SK-N-MC (cell line): ENCODE measurements around the gene PRR14.

Source experiments
- EZH2 ChIP-seq: fragments of 200-600 bp; sonication (generic); IDR thresholded peaks from one replicate; pipeline ENCODE4 v1.6.1; 2017; ENCODE audit warnings: antibody characterized with exemption
- POLR2AphosphoS5 ChIP-seq: IDR thresholded peaks from 2 replicates; pipeline ENCODE4 v1.6.1; 2012; ENCODE audit warnings: mild to moderate bottlenecking, low read depth, low read length, borderline replicate concordance

- TF ChIP-seq POLR2AphosphoS5 (no peak), EZH2 (no peak)
Observed at GRCh38 chr16:30668393-30668792, 17.6 kb downstream of the PRR14 start.
